ENCODE data around the gene PCDHGB2. TPM values are rescaled to one million over a fixed set of nuclear protein-coding genes. Genes with fewer than 3 reads are reported as not detected.
"Not testable (repeated sequence)": the region's sequence is repeated elsewhere in the genome, so short reads cannot be mapped to it uniquely, and the experiment has no call there.

PCDHGB2 gene
- total and polyA plus RNA-seq, 2 of the 4 experiments (the other 2 are of a cell fraction) = 2.6 to 3.0 TPM

DNA sequence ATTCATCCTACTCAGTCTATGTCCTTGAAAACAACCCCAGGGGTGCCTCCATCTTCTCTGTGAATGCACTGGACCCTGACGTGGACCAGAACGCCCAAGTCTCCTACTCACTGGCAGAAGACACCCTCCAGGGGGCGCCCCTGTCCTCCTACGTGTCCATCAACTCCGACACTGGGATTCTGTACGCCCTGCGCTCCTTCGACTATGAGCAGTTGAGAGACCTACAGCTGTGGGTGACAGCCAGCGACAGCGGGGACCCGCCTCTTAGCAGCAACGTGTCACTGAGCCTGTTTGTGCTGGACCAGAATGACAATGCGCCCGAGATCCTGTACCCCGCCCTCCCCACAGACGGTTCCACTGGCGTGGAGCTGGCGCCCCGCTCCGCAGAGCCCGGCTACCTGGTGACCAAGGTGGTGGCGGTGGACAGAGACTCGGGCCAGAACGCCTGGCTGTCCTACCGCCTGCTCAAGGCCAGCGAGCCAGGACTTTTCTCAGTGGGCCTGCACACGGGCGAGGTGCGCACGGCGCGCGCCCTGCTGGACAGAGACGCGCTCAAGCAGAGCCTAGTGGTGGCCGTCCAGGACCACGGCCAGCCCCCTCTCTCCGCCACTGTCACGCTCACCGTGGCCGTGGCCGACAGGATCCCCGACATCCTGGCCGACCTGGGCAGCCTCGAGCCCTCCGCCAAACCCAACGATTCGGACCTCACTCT lies 15.8 kb downstream of the PCDHGB2 start:
- H3K79me1 ChIP-seq (ENCODE audit: low read depth in 1 of 2, low read length in 2 of 2); H3K9ac ChIP-seq (ENCODE audit: low read depth, low read length); H4K5ac ChIP-seq (ENCODE audit: low read depth, low read length); H3K4me2 ChIP-seq (ENCODE audit: low read depth, low read length); H4K91ac ChIP-seq (ENCODE audit: insufficient read depth, low read depth, low read length); in situ Hi-C loops (cut with MboI; ENCODE audit: low sequenced_read_pairs); H3K56ac ChIP-seq (ENCODE audit: extremely low read depth, insufficient read depth, low read length); H3K4me3 ChIP-seq (ENCODE audit: insufficient read depth, low read depth, low read length); H4K20me1 ChIP-seq (ENCODE audit: insufficient read depth, low read length); H3K4ac ChIP-seq (ENCODE audit: low read depth, low read length); ATAC-seq (ENCODE audit: low read depth); intact Hi-C loops (cut with micrococcal nuclease); dilution Hi-C loops (cut with HindIII; ENCODE audit: low sequenced_read_pairs, unreplicated experiment); H2BK5ac ChIP-seq (ENCODE audit: low read depth, low read length, poor library complexity, severe bottlenecking); DNase-seq; BruUV-seq (replicated peaks); H3K14ac ChIP-seq (replicated peaks; ENCODE audit: low read depth, low read length); CTCF ChIA-PET; H2AFZ ChIP-seq (replicated peaks; ENCODE audit: low read length, poor library complexity); H3K4me1 ChIP-seq (ENCODE audit: control insufficient read depth, insufficient read depth, low read length); H3K27me3 ChIP-seq (ENCODE audit: control insufficient read depth, insufficient read depth, low read length); H3K27ac ChIP-seq (ENCODE audit: insufficient read depth, low read length); H2AK9ac ChIP-seq (replicated peaks; ENCODE audit: low read depth, low read length, poor library complexity); H3K9me1 ChIP-seq (ENCODE audit: insufficient read depth, low read length); H3K18ac ChIP-seq (ENCODE audit: low read depth, low read length); POLR2A ChIA-PET (ENCODE audit: unreplicated experiment); H2AK5ac ChIP-seq (ENCODE audit: low read depth, low read length); H4K8ac ChIP-seq (ENCODE audit: low read depth in 2 of 2, low read length in 2 of 2); H3K23ac ChIP-seq (ENCODE audit: low read depth, low read length); H2BK15ac ChIP-seq (ENCODE audit: low read depth, low read length); H2BK120ac ChIP-seq (ENCODE audit: low read depth, low read length); H2BK20ac ChIP-seq (ENCODE audit: low read depth, low read length): not testable (repeated sequence)
- 40% methylated on average over 9 of the region's 48 CpGs; no CpG with 5 or more reads in 1 of the 2 experiments for WGBS, 2 experiments (ENCODE audit: extremely low coverage in 2 of 2, insufficient read length in 1 of 2)
- Histone ChIP-seq H3K9me3 (ENCODE audit: control insufficient read depth, insufficient read depth, low read length) (peaks cover 54% of the 10 kb centered on the region), H3K36me3 (ENCODE audit: control insufficient read depth, insufficient read depth, low read length) (peaks cover 20% of the 10 kb centered on the region)

Measured in IMR-90 (cell line).